Endothelial cell of umbilical vein (primary cell): Measurements from ENCODE around the gene PKD1.

ENCODE experiments used
- CTCF ChIP-seq, 2 donors: IDR thresholded peaks; 1 replicate in 1 of 2; 2 replicates in 1 of 2; pipeline ENCODE4 v1.5.1; 2011; ENCODE audit warnings: low read length in 2 of 2, mild to moderate bottlenecking in 2 of 2, moderate library complexity in 2 of 2, control low read depth in 1 of 2, inconsistent platforms in 1 of 2, low read depth in 1 of 2; ENCODE audit not compliant: insufficient read depth in 1 of 2; ENCODE audit errors: extremely low read depth in 1 of 2
- EZH2 ChIP-seq: IDR thresholded peaks from 2 replicates; pipeline ENCODE4 v1.6.1; 2012; ENCODE audit warnings: borderline replicate concordance, low read depth, mild to moderate bottlenecking, moderate library complexity, low read length, inconsistent platforms; ENCODE audit not compliant: severe bottlenecking
- MAX ChIP-seq: IDR thresholded peaks from 2 replicates; pipeline ENCODE4 v1.6.1; 2011; ENCODE audit not compliant: insufficient read depth, insufficient read length
- MYC ChIP-seq: IDR thresholded peaks from one replicate; pipeline ENCODE4 v1.6.1; 2011; ENCODE audit warnings: mild to moderate bottlenecking, low read depth, low read length
- POLR2A ChIP-seq: IDR thresholded peaks from 2 replicates; pipeline ENCODE4 v1.6.1; 2012; ENCODE audit warnings: low read depth, mild to moderate bottlenecking, control low read depth, low read length
- POLR2AphosphoS5 ChIP-seq: IDR thresholded peaks from 2 replicates; pipeline ENCODE4 v1.6.1; 2012; ENCODE audit warnings: low read depth, mild to moderate bottlenecking, control low read depth, low read length, moderate library complexity; ENCODE audit not compliant: insufficient read depth

GRCh38 chr16:2058872-2059271 is 76.8 kb downstream of the PKD1 start:
- no peak for TF ChIP-seq POLR2A
- TF ChIP-seq POLR2AphosphoS5: no peak
- no peak for TF ChIP-seq CTCF (IDR thresholded peaks at IDR 0.05; ENCODE audit: extremely low read depth in 1 of 2, insufficient read depth in 1 of 2, low read depth in 1 of 2, low read length in 2 of 2)
- no peak for TF ChIP-seq MAX
- no peak for TF ChIP-seq MYC
- no peak for TF ChIP-seq EZH2
